Left hindlimb (tissue), 1 donor: ENCODE measurements around the gene ARHGEF2.

Experiments
- DNase-seq: peaks from one replicate; pipeline ENCODE4 v3.0.0-alpha.2; 2018

ARHGEF2 gene

GRCh38 chr1:155978325-155978972 lies at the start of gene ARHGEF2:
Gene ARHGEF2 (minus strand): TSS chr1:155978547. CDS start chr1:155978427, 120 bp downstream.
- peak; percentile 85 for DNase-seq

DNA sequence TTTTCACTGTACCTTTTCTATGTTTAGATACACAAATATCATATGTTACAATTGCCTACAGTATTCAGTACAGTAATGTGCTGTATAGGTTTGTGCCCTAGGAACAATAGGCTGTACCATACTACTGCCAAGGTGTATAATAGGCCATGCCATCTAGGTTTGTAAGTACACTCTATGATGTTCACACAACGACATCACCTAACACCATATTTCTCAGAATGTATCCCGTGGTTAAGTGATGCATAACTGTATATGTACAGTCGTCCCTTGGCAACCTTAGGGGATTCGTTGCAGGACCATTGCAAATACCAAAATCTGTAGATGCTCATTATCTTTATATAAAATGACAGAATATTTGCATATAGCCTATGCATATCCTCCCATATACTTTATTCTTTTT lies 48.2 kb upstream of the ARHGEF2 start:
- no peak for DNase-seq

DNA sequence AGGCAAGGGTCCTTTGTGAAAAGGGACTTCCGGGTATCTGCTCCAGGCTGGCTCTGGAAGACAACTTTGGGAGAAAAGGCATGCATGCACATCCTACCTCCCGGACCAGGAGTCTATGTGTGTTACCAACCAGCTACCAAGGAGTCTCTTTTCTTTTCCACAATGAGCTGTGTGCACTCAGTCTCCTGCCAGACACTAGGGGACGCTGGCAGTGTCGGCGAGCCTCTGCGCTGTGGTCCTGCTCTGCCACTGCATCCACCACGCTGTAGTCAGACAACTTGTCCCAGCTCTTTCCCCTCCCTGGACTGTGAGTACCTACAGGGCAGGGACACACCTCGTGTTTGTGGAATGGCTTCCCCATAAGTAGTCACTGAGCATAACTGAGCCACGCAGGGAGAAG lies 47.5 kb upstream of the ARHGEF2 start:
- no peak for DNase-seq

- no peak for DNase-seq
Measured at GRCh38 chr1:156024801-156025200, 46.5 kb upstream of the ARHGEF2 start.

- DNase-seq: no peak
Measured at GRCh38 chr1:156021954-156022353, 43.6 kb upstream of the ARHGEF2 start.

GRCh38 chr1:156021093-156021428 lies 42.7 kb upstream of the ARHGEF2 start:
- no peak for DNase-seq

DNA sequence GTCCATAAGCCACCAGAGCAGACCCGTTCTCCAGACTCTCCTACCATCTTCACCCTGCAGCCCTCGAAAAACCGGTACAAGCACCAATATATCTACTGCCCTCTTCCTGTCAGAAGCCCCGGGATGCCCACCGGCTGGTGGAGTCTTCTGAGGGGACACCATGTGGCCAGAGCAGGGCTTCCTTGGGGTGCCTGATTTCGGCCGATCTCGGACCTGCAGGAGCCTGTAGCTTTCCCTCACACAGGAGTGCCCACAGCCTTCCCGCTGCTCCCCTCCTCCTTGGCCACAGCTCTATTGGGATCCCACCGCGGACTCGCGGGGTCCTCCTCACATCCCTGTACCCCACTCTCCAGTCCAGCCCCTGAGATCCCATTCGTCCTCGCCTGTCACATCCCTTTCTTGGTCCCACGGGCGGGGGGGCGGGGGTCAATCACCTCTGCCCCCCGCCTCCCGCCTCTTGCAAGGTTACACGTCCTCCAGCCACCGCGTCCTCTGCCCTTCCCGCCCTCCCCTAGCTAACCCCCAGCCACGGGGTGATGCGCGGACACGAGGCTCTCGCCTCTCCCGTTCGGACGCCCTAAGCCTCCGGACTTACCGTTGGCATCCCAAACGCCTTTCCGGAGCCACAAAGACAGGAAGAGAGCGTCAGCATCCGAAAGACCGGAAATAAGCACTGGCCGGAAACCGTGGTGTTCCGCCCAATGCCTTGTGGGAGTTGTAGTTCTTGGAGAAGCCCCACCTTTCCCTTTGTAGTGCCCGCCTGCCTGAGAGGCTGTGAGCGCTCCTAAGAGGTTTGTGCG lies 42.1 kb upstream of the ARHGEF2 start, which contains the start of gene SSR2:
TSS of gene SSR2 (minus strand) at position 659 of the 800 bp plus-strand sequence. CDS start 784 bp downstream, outside the sequence.
- peak; percentile 92 for DNase-seq

- DNase-seq: no peak
Measured at GRCh38 chr1:156019946-156020292, 41.6 kb upstream of the ARHGEF2 start.

- no peak for DNase-seq
Measured at GRCh38 chr1:156014829-156015228, 36.5 kb upstream of the ARHGEF2 start.

- no peak for DNase-seq
Measured at GRCh38 chr1:156012051-156012817, 33.9 kb upstream of the ARHGEF2 start.

DNA sequence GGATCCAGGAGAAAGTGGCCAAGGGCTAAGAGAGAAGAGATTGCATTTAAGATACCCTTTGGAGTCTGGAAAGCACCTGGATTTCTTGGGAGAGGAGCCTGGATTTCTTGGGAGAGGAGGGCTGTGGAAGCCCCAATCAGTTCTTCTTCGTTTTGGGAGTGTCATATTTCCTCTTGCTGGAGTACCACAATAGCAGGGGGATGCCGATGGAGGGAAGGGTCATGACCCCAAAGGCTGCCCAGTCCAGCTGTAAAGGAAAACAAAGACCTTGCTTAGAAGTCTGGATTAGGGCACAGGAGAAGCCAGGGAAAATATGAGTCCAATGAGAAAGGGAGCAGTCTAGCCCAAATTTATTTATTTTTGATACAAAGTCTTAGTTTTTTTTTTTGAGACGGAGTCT lies 31.1 kb upstream of the ARHGEF2 start:
- DNase-seq: no peak

- DNase-seq: no peak
Measured at GRCh38 chr1:156006666-156007376, 28.5 kb upstream of the ARHGEF2 start.

DNA sequence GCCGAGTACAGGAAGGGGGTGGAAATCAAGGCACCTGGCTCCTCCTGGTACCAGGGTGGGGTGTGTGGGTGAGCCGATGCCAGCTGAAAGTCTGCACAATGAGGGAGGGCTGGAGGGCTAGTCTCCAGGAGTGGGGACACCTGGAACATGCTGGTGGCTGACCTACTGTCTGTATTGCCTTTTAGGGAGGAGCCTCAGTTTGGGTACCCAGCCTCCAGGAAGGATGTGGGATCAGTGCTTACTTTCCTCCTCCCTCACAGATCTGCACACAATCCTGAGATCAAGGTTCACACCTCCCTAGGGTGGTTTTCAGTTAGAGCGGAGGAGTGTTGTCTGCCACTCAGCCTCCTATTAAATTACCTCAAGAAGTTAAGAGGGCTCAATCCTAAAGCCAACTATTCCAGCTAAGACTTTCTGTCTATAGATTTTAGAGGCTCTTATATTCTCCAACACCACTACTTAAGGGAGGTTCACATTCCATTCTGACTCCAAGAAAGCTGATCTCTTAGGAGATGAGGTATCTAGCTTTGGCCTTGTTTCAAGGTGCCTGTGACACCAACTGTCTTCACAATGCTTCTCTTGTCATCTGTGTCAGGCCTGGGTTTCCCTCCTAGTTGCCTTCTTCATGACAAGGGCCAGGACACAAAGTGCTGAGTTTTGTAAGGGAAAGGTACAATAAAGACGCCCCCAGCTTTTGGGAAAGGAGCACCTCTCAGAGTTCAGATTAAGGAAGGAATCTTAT lies 26.7 kb upstream of the ARHGEF2 start:
- DNase-seq: no peak

- DNase-seq: no peak
Measured at GRCh38 chr1:156003923-156004188, 25.5 kb upstream of the ARHGEF2 start.

DNA sequence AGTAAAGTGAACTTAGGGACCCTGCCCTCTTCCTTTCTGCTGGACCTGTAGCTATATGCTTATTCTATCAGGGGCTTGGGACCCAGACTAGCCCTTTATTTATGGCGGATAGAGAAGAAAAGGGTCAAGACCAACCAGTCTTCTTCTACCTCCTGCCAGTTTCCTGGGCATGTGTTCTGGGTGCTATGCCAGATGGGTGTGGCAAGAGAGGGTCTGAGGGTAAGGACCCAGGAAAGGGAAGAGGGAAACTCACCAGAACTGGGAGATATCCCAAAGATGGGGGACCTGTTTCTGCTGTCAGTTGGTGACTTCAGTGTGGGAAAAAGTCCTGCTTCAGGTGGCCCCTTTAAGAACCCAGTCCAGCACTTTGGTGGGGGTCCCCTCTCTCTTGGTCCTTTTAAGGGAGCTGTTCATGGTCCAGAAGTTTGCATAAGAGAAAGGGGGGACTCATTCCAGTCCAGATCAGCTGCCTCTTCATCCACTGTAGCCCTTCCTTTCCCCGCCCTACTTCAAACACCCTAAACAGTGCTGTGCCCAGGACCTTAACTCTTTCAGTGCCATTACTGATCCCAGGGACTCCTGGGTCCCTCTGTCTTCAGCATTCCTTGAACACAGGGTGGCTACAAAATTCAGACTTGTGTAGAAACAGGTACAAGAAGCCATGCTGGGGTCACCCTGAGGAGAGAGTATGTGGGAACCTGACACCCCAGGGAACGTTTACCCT lies 24.0 kb upstream of the ARHGEF2 start:
- no peak for DNase-seq

- no peak for DNase-seq
Measured at GRCh38 chr1:156001662-156002171, 23.4 kb upstream of the ARHGEF2 start.

GRCh38 chr1:156001021-156001661 lies 22.8 kb upstream of the ARHGEF2 start:
- no peak for DNase-seq

- DNase-seq: no peak
Measured at GRCh38 chr1:155999964-156000363, 21.6 kb upstream of the ARHGEF2 start.

DNA sequence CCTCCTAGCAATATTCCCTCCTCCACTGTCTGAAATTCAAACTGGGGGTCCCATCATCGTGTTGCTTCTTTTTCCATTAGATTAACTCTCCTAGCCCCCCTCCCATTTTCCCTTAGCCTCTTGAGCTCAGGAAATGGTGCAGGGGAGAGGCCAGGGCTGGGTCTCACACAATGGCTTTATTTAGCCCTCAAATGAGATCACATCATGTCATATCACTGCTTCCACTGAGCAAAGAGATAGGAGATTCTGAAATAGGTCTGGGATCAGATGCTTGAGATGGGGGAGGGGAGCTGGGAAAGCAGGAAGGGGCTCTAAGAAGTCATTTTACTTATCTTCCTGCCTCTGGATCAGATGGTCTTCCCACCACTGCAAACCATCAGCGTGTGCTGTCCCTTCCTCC lies 17.8 kb upstream of the ARHGEF2 start:
- no peak for DNase-seq

GRCh38 chr1:155993595-155993994 lies 15.2 kb upstream of the ARHGEF2 start:
- DNase-seq: no peak
